ENCODE measurements around the gene NR3C1.

The NR3C1 gene

GRCh38 chr5:143228597-143229293, 174.7 kb downstream of the NR3C1 start:
- no peak for DNase-seq

Data from GF-D8 (cell line).